OCI-LY1 (cell line): ENCODE results near the gene PAK4.

Experiments
- H2AFZ ChIP-seq: fragments of 200-600 bp; sonication (generic), shearing (Covaris generic); 2 replicates; pipeline ENCODE4 v1.6.0; 2014; ENCODE audit warnings: antibody characterized with exemption, mild to moderate bottlenecking, low read length
- H3F3A ChIP-seq: fragments of 200-600 bp; sonication (generic), shearing (Covaris generic); 2 replicates; pipeline ENCODE4 v1.6.0; 2014; ENCODE audit warnings: mild to moderate bottlenecking, antibody characterized with exemption, low read length, moderate library complexity; ENCODE audit not compliant: insufficient read depth
- H3K27ac ChIP-seq: fragments of 200-600 bp; sonication (generic); 2 replicates; pipeline ENCODE4 v1.5.1; 2014; ENCODE audit warnings: low read length, mixed run types, mild to moderate bottlenecking, low read depth; ENCODE audit not compliant: poor library complexity, severe bottlenecking
- H3K27me3 ChIP-seq: fragments of 200-600 bp; sonication (generic); 2 replicates; pipeline ENCODE4 v1.6.0; 2014; ENCODE audit warnings: antibody characterized with exemption, mild to moderate bottlenecking, low read length, moderate library complexity; ENCODE audit not compliant: insufficient read depth
- H3K36me3 ChIP-seq: fragments of 200-600 bp; sonication (generic); 2 replicates; pipeline ENCODE4 v1.6.1; 2014; ENCODE audit warnings: mild to moderate bottlenecking, antibody characterized with exemption, low read length, moderate library complexity, mixed read lengths; ENCODE audit not compliant: insufficient read depth
- H3K4me1 ChIP-seq: fragments of 200-600 bp; sonication (generic); 2 replicates; pipeline ENCODE4 v1.5.1; 2014; ENCODE audit warnings: mild to moderate bottlenecking, low read length, moderate library complexity; ENCODE audit not compliant: insufficient read depth, severe bottlenecking
- H3K4me2 ChIP-seq: fragments of 200-600 bp; sonication (generic), shearing (Covaris generic); 2 replicates; pipeline ENCODE4 v1.6.1; 2014; ENCODE audit warnings: low read length
- H3K4me3 ChIP-seq: fragments of 200-600 bp; sonication (generic); 2 replicates; pipeline ENCODE4 v1.5.1; 2014; ENCODE audit warnings: low read length, low read depth, mild to moderate bottlenecking, mixed read lengths; ENCODE audit not compliant: poor library complexity, severe bottlenecking
- H3K79me2 ChIP-seq: fragments of 200-600 bp; shearing (Covaris generic); 2 replicates; pipeline ENCODE4 v1.6.1; 2016; ENCODE audit warnings: mixed run types, low read length, mixed read lengths; ENCODE audit not compliant: insufficient read depth
- H3K9ac ChIP-seq: fragments of 200-600 bp; sonication (generic), shearing (Covaris generic); 2 replicates; pipeline ENCODE4 v1.6.1; 2014; ENCODE audit warnings: mild to moderate bottlenecking, low read length, mixed read lengths
- H3K9me2 ChIP-seq: fragments of 200-600 bp; sonication (generic), shearing (Covaris generic); 2 replicates; pipeline ENCODE4 v1.6.1; 2014; ENCODE audit warnings: low read depth, mild to moderate bottlenecking, low read length, mixed read lengths
- H3K9me3 ChIP-seq: fragments of 200-600 bp; shearing (Covaris generic); 2 replicates; pipeline ENCODE4 v1.6.1; 2014; ENCODE audit warnings: low read length, mixed read lengths
- H4K20me1 ChIP-seq: fragments of 200-600 bp; sonication (generic), shearing (Covaris generic); 2 replicates; pipeline ENCODE4 v1.6.0; 2016; ENCODE audit warnings: mild to moderate bottlenecking, low read length; ENCODE audit not compliant: insufficient read depth
- EZH2 ChIP-seq: fragments of 200-600 bp; sonication (generic), shearing (Covaris generic); IDR thresholded peaks from 2 replicates; pipeline ENCODE4 v1.8.0; 2017; ENCODE audit warnings: borderline replicate concordance, mixed run types, mild to moderate bottlenecking, antibody characterized with exemption, low read length, moderate library complexity, mixed read lengths
- TF ChIP-seq, protein P1 (sequence below): fragments of 200-600 bp; sonication (generic), shearing (Covaris generic); IDR thresholded peaks from 2 replicates; pipeline ENCODE4 v1.5.1; 2017; ENCODE audit warnings: mild to moderate bottlenecking, antibody characterized with exemption, low read length, moderate library complexity, mixed read lengths

The PAK4 gene

DNA sequence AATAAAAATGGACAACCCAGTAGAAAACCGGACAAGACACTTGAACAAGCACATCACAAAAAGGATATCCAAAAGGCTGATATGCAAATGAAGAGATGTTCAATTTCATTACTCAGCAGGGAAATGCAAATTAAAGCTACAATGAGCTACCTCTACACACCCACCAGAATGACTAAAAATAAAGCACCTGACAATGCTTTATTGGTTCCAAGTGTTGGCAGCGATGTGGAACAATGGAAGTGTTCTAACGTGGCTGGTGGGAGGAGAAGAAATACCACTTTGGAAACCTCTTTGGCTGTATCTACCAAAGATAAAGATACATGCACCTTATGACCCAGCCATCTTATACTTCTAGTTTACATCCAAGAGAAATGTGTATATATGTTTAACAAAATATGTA is 45.2 kb upstream of the PAK4 start:
- Histone ChIP-seq H3K36me3 (no peaks in the 10 kb centered on the region), H3K4me2 (no peak overlapping the region), H4K20me1 (no peaks in the 10 kb centered on the region), H3K9me2 (no peaks in the 10 kb centered on the region), H3K4me1 (no peaks in the 10 kb centered on the region), H3K9ac (no peak overlapping the region), H3K9me3 (no peaks in the 10 kb centered on the region), H3K27me3 (peaks cover 9% of the 10 kb centered on the region; the same call in 1 of the 2 replicates), H3K79me2 (no peaks in the 10 kb centered on the region), H3K4me3 (no peak overlapping the region), H2AFZ (no peak overlapping the region), H3K27ac (no peak overlapping the region), H3F3A (no peaks in the 10 kb centered on the region)
- TF ChIP-seq EZH2 = no peak
- TF ChIP-seq, protein P1, sequence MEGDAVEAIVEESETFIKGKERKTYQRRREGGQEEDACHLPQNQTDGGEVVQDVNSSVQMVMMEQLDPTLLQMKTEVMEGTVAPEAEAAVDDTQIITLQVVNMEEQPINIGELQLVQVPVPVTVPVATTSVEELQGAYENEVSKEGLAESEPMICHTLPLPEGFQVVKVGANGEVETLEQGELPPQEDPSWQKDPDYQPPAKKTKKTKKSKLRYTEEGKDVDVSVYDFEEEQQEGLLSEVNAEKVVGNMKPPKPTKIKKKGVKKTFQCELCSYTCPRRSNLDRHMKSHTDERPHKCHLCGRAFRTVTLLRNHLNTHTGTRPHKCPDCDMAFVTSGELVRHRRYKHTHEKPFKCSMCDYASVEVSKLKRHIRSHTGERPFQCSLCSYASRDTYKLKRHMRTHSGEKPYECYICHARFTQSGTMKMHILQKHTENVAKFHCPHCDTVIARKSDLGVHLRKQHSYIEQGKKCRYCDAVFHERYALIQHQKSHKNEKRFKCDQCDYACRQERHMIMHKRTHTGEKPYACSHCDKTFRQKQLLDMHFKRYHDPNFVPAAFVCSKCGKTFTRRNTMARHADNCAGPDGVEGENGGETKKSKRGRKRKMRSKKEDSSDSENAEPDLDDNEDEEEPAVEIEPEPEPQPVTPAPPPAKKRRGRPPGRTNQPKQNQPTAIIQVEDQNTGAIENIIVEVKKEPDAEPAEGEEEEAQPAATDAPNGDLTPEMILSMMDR = no peak

DNA sequence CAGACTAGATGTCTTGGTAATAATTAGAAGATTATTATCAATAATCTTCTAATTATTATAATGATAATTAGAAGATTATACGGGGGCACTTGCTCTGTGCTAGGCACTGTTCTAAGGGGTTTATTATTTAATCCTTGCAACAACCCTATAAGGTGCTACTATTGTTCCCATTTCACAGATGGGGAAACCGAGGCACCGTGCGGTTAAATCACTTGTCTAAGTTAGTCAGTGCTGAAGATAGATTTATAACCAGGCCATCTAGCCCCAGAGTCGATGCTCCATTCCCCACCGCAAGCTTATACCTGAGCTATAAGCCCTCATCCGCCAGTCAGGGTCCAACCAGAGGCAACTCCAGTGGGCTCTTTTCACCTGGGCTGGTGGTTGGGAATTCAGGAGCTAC is 43.4 kb upstream of the PAK4 start:
- Histone ChIP-seq H2AFZ (no peak overlapping the region), H3K9ac (no peak overlapping the region), H3K4me2 (no peak overlapping the region), H3K9me3 (no peaks in the 10 kb centered on the region), H3K4me1 (no peaks in the 10 kb centered on the region), H3K27ac (no peak overlapping the region), H4K20me1 (no peaks in the 10 kb centered on the region), H3K27me3 (peaks cover 9% of the 10 kb centered on the region; the same call in 1 of the 2 replicates), H3F3A (no peaks in the 10 kb centered on the region), H3K9me2 (no peaks in the 10 kb centered on the region), H3K79me2 (no peaks in the 10 kb centered on the region), H3K4me3 (no peak overlapping the region), H3K36me3 (no peaks in the 10 kb centered on the region)
- TF ChIP-seq, protein P1 = no peak
- TF ChIP-seq EZH2 = no peak

DNA sequence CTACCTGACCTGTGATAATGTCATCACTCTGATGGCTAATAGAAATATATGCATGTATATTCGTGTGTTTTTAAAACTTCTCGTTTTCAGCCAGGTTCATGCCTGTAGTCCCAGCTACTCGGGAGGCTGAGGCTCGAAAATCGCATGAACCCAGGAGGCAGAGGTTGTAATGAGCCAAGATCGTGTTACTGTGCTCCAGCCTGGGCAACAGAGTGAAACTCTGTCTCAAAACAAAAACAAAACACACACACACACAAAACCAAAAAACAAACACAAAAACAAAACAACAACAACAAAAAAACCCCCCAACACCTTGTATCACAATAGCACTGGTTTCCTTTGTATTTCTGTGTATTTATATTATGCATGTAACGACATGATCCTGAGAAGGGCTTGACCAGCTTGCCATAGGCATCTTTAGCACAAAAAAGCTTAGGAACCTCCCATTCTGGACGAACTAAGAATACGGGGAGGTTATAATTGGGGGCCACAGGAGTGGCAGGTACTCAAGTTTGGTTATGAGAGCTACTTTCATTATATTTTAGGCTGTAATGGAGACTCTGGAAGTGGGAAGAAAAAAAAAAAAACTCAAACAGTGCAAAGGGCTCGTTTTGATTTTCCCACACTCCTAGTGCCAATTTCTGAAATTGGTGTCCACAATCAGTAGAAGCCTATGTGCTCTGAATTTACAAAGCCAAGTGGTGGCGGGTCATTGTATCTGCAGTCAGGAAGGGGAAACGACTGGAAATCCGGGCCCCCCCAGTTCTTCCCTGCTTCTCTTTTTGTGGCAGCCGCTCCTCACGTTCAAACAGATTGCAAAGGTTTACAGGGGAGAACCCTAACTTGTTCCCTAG is 42.6 kb upstream of the PAK4 start:
- Histone ChIP-seq H3F3A (no peaks in the 10 kb centered on the region), H4K20me1 (no peaks in the 10 kb centered on the region), H2AFZ (no peak overlapping the region), H3K9me2 (no peaks in the 10 kb centered on the region), H3K27me3 (peaks cover 9% of the 10 kb centered on the region; the same call in 1 of the 2 replicates), H3K9me3 (no peaks in the 10 kb centered on the region), H3K36me3 (no peaks in the 10 kb centered on the region), H3K9ac (no peak overlapping the region), H3K4me1 (no peaks in the 10 kb centered on the region), H3K27ac (no peak overlapping the region), H3K4me2 (no peak overlapping the region), H3K79me2 (no peaks in the 10 kb centered on the region), H3K4me3 (no peak overlapping the region)
- TF ChIP-seq, protein P1 = no peak
- TF ChIP-seq EZH2 = no peak
